T-helper 2 cell treated with Interferon-gamma antibody and Interleukin-4, amounts not matched to agents 100 ng/mL and 5 ng/mL, for 36 hours (primary cell): ENCODE measurements around the gene DDX27. TPM values are rescaled to one million over a fixed set of nuclear protein-coding genes. Genes with fewer than 3 reads are reported as not detected.

Experiments
- intact Hi-C: fragments of 100-400 bp; cut with micrococcal nuclease; formaldehyde crosslinking; loops from one replicate; pipeline ENCODE4 v1.15.1; 2023
- total RNA-seq: library from RNA; stranded (reverse); gene quantifications from 2 replicates; pipeline ENCODE4 v1.2.3, GENCODE V29; 2022

Gene DDX27
- total RNA-seq, 1 donor from 2014 or later = 43.6 TPM

- intact Hi-C loops = no loop called here
Observed at GRCh38 chr20:49203011-49203410, 16.2 kb upstream of the DDX27 start.

- intact Hi-C loops = no loop called here
Observed at GRCh38 chr20:49203746-49204145, 15.5 kb upstream of the DDX27 start.

GRCh38 chr20:49207076-49207475 is 12.1 kb upstream of the DDX27 start:
- intact Hi-C loops = no loop called here

GRCh38 chr20:49210101-49210756 is 9.0 kb upstream of the DDX27 start:
- intact Hi-C loops = no loop called here

GRCh38 chr20:49210757-49211110 is 8.5 kb upstream of the DDX27 start:
- intact Hi-C loops = no loop called here

DNA sequence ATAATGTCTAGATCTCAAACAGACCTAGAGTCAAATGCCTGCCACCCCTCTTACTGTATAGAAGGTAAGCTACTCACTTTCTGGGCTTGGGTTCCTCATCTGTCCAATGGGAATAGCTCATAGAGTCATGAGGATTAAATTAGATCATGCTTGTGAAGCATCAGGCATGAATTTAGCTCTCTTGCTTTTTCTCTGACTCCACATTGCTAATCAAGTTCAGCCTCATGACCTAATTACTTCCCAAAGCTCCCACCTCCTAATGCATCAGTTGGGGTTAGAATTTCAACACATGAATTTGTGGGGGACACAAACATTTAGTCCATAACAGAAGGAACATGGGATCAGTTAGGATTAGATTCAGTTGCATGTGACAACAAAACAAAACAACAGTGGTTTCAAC is 4.6 kb upstream of the DDX27 start:
- intact Hi-C loops = no loop called here

DNA sequence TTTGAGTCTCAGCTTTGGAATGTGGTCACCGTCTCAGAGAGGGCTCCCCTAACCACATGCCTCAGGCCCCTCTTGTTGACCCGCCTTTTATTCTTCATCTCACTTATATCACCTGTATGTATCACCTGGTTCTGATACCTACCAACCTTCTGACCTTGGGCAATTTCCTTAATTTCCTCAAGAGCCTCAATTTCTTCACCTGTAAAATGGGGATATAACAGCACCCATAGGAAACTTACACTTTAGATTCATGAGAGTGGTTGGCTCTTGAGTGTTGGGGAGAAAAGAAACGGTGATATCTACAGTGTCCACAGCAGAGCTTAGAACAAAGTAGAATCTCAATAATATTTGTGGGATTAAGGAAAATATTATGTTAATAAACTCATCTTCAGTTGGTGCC is 4.0 kb upstream of the DDX27 start:
- intact Hi-C loops = no loop called here

DNA sequence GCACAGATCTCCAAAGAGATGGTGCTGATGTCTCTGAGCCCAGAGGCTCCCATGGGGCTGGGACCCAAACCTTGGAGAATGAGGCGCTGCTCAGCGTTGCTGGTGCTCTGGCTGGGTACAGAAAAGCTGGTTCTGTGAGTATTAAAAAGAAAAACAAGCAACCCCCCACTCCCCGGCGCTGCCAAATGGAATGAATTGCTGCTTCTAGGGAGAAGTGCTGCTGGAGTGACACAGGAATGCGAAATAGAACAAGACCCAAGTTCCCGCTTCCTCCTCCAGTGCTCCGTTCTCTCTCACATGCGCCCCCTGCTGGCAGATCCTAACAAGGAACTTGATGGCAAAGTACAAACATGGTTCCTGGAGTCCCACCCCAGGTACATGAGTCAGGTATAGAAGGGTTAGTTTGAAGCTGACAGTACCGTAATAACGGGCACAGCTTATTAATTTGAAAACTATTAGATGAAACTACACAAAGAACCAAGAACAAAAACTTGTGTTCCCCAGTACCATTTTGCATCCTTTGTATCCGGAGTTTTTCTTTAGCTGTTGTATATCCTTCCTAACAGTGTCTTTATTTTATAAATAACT is 2.1 kb upstream of the DDX27 start:
- intact Hi-C loops = loop anchor here (1.0 kb wide), 1 partner anchor 84 kb away; no protein-coding TSS in a partner anchor

- intact Hi-C loops = loop anchor here (1.0 kb wide), 3 partner anchors 30 to 172 kb away; partner anchors contain the start of genes CSE1L, STAU1 and ZNFX1
Observed at GRCh38 chr20:49218739-49219090, 501 bp upstream of the DDX27 start.

GRCh38 chr20:49219924-49220831 is 962 bp downstream of the DDX27 start:
- intact Hi-C loops = loop anchor here (1.0 kb wide), 3 partner anchors 32 to 174 kb away; partner anchors contain the start of genes CSE1L, STAU1 and ZNFX1

DNA sequence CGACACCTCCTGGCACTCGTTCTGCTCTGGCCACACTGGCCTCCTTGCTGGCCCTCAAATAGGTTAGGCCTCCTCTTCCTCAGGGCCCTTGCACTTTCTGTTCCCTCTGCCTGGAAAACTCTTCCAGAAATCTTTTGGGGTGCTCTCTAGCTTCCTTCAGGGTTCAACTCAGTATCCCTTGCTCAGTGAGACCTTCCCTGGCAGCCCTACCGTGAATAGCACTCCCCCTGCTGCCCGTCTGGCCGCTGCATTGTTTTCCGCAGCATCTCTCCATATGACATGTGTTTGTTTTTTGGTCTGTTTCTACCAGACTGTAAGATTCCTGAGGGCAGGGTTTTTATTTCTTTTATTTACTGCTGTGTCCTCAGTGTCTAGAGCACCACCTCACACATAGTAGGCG is 6.7 kb downstream of the DDX27 start:
- intact Hi-C loops = no loop called here

GRCh38 chr20:49228676-49229075 is 9.5 kb downstream of the DDX27 start:
- intact Hi-C loops = no loop called here

DNA sequence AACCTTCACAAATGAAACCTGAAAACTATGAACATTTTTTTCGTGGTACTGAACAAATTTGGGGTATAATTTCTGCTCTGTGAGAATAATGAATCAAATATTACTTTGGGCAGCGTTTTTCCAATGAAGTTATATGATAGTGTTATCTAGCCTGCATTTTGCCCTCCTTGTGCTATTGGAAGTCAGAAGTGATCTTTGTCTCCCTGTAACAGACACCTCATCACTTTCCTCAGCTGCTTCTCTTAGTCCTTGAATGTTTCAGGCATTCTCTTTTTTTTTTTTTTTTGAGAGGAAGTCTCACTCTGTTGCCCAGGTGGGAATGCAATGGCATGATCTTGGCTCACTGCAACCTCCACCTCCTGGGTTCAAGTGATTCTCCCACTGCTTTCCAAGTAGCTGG is 10.2 kb downstream of the DDX27 start:
- intact Hi-C loops = no loop called here

DNA sequence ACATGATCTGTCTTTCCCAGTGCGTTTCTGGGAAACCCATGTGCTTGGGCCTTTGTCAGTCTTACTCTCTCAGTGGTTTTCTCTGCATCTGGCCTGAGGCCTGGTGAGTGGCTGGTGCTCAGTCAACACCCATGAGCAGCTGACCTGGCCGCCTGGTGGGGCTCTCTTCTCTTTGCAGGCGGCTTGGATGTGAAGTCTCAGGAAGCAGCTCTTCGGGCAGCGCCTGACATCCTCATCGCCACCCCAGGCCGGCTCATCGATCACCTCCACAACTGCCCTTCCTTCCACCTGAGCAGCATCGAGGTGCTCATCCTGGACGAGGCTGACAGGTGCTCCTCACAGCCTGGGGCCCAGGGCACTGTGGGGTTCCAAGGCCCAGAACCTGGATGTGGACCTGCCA is 10.8 kb downstream of the DDX27 start:
- intact Hi-C loops = no loop called here

DNA sequence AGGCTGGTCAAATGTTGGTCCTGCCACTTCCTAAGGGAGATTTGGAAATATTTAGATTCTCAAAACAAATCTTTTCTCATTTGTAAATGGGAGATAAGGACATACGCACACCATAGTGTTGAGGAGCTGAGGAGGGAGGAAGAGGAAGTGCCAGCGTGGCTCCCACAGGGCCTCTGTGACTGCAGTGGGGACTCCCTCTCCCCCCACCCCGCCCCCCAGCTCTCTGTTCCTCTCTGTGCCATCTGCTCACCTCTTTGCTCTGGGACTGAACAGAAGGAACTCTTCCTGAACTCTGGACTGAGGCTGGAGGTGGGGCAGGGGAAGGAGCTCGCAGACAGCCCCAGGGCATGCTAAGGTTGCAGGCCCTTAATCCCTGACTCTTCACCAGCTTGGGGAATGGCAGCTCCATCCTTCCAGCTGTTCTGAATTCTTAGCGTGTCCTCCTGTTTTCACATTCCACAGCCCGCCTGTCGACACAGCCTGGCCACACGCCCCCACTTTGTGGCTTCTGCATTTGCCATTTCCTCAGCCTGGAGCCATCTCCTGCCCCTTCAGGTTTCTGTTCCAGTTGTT is 11.4 kb downstream of the DDX27 start:
- intact Hi-C loops = no loop called here

DNA sequence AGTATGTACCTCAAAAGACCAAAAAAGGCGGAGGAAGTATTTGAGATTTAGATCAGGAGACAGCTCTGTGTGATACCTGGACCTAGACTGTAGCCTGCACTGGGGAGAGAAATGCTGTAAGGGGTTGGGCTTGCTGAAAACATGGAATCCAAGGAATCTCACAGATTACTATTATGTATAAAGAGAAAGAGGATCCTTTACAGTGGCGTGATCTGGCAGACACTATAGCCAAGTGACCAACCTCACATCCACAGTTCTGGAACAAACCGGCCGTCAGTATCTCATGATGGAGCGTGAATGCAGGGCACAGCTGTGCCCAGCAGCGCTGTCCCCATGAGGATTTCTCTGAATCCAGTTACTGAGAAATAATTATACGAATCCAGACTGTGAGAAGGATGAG is 12.3 kb downstream of the DDX27 start:
- intact Hi-C loops = no loop called here

GRCh38 chr20:49233226-49233625 is 14.0 kb downstream of the DDX27 start:
- intact Hi-C loops = no loop called here

DNA sequence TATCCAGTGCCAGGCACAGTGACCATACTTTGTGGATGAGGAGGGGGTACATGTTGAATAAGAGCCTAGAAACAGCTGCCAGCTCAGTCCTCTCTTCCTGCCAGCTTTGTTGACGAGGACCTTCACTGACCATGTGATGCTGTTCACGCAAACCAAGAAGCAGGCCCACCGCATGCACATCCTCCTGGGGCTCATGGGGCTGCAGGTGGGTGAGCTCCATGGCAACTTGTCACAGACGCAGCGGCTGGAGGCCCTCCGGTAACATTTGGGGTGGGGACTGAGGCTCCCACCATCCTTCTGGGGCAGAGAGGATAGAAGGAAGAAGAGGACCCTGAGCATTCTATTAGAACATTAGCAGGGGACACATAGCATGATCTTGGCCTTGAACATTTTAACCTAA is 15.6 kb downstream of the DDX27 start:
- intact Hi-C loops = no loop called here

DNA sequence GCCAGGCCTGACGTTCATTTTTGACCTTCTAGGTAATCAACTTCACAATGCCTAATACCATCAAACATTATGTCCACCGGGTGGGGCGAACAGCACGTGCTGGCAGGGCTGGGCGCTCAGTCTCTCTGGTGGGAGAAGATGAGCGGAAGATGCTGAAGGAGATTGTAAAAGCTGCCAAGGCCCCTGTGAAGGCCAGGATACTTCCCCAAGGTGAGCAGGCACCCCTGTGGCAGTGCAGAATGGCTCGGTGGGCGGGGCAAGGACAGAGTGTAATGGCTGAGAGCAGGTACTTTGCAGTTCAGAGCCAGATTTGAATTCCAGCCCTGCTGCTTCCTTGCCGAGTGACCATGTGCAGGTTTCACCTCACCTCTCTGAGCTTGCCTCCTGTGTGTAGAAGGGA is 17.1 kb downstream of the DDX27 start:
- intact Hi-C loops = no loop called here

DNA sequence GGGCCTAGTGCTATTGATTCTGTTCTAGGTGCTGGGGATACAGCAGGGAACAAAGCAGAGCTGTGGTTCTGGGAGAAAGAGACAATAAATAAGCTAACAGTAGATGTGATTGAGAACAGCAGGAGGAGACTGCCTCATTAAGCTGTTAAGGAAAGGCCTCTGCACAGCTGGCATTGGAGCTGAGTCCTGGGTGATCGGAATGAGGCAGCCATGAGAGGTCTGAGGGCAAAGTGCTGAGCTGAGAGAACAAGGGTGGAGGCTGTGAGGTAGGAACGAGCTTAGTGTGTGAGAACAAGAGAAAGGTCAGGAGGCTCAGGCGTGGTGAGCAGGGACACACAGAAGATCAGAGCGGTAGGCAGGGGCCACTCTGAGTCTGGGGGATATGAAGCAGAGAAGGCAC is 18.3 kb downstream of the DDX27 start:
- intact Hi-C loops = no loop called here

GRCh38 chr20:49245921-49246740 is 26.9 kb downstream of the DDX27 start:
- intact Hi-C loops = loop anchor here (2.0 kb wide), 1 partner anchor 77 kb away; no protein-coding TSS in a partner anchor
